Epithelial cell of esophagus (primary cell): ENCODE results near the gene DGKI.

ENCODE experiments used
- DNase-seq: peaks from one replicate; pipeline ENCODE4 v3.0.0; 2010; ENCODE audit warnings: low read depth
- H3K4me3 ChIP-seq: 2 replicates; pipeline ENCODE4 v1.5.1; 2011; ENCODE audit warnings: mild to moderate bottlenecking, low read length, control low read depth
- CTCF ChIP-seq: IDR thresholded peaks from 2 replicates; pipeline ENCODE4 v1.5.1; 2011; ENCODE audit warnings: low read depth, mild to moderate bottlenecking, low read length, control low read depth, inconsistent platforms; ENCODE audit not compliant: insufficient read depth; ENCODE audit errors: missing control alignments

DGKI gene

GRCh38 chr7:137862358-137862757 lies 15.6 kb upstream of the DGKI start:
- TF ChIP-seq CTCF = no peak
- no peak for DNase-seq
- H3K4me3 ChIP-seq = no peak overlapping the region

DNA sequence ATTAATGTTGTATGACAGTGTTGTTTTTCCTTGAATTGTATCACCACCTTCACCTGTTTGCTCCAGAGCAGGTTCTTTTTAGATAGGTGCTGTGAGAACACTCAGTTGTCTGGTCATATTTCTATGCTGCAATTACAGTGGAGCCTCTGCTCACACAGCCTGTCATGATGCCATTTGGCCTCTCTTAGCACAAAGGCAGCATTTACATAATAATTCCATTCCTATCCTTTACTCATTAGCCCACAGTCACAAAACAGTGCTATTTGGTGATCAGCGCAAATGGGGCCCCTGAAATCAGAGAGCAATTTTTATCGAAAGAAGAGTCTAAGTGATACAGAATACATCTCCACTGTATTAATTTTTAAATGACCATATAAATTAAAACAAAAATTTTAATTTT lies 13.8 kb upstream of the DGKI start:
- TF ChIP-seq CTCF = no peak
- no peak for DNase-seq
- H3K4me3 ChIP-seq = no peak overlapping the region

GRCh38 chr7:137853053-137853452 lies 6.3 kb upstream of the DGKI start:
- no peak for DNase-seq
- TF ChIP-seq CTCF = no peak
- no peak overlapping the region for H3K4me3 ChIP-seq

GRCh38 chr7:137852108-137852507 lies 5.3 kb upstream of the DGKI start:
- no peak overlapping the region for H3K4me3 ChIP-seq
- no peak for DNase-seq
- TF ChIP-seq CTCF = no peak

DNA sequence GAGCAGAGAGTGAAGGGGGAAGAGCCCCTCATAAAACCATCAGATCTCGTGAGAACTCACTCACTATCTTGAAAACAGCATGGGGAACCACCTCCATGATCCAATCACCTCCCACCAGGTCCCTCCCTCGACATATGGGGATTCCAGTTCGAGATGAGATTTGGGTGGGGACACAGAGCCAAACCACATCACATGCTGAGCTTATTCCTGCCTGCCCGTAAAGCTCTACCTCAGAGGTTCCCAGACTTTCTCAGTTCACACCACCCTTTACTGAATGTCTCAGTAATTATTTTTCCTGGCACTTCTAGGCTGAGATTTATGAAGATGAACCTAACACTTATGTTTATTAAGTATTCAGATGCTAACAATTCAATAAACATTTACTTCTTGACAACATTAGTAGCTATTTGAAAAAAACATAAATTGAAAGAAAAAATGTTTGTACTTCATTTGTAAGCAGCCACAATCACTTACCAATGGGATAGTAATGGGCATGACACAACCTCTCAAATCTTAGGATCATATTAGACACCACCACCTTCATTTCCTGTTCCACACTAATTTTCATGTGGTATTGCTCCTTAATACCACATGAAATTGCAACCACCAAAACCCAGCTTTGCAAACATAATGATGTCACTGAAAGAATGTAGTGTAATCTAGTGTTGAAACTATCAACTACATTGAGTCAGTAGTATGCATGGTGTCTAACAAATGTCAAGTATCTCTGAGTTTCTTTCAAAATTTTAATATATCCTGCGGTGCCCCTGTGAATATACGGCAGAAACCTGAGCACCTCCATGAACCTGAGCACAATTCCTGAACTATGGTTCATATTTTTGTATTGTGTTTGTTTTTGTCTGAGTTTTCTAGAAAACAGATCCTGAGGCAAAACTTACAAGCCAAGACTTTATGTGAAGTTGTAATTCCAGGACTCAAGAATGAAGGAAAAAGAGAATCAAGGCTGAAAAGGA lies 4.5 kb upstream of the DGKI start:
- peak; percentile 43 for DNase-seq
- TF ChIP-seq CTCF = no peak
- no peak overlapping the region for H3K4me3 ChIP-seq

GRCh38 chr7:137850571-137850970 lies 3.8 kb upstream of the DGKI start:
- DNase-seq = no peak
- no peak overlapping the region for H3K4me3 ChIP-seq
- TF ChIP-seq CTCF = no peak

DNA sequence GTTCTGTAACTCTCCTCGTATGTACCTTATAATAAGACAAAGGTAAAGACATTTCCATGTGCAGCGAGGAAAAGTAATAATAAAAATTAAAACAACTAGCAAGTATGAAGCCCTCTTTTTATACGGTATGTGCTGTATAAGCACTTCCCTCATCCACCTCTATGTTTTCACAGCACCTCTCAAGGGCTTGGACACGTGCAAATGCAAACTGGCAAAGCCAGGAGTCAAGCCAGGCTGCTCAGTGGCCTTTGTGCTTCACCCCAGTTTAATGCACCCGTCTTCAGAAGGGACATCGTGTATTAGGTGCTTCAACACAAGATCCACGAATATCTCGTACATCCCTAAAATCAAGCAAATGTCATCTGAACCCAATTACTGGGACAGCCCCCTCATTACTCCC lies 1.3 kb upstream of the DGKI start:
- DNase-seq = no peak
- TF ChIP-seq CTCF = no peak
- H3K4me3 ChIP-seq = no peak overlapping the region
